Activated effector memory CD4-positive, alpha-beta T cell treated with anti-CD3 and anti-CD28 coated beads, Interleukin-2, amount 50 U/mL, for 16 hours (primary cell): ENCODE measurements around the gene MAP4.
"Not testable (repeated sequence)": the region's sequence is repeated elsewhere in the genome, so short reads cannot be mapped to it uniquely, and the experiment has no call there.

Experiments
- DNase-seq: peaks from one replicate; pipeline ENCODE4 v3.0.0-alpha.2; 2020

Gene MAP4

DNA sequence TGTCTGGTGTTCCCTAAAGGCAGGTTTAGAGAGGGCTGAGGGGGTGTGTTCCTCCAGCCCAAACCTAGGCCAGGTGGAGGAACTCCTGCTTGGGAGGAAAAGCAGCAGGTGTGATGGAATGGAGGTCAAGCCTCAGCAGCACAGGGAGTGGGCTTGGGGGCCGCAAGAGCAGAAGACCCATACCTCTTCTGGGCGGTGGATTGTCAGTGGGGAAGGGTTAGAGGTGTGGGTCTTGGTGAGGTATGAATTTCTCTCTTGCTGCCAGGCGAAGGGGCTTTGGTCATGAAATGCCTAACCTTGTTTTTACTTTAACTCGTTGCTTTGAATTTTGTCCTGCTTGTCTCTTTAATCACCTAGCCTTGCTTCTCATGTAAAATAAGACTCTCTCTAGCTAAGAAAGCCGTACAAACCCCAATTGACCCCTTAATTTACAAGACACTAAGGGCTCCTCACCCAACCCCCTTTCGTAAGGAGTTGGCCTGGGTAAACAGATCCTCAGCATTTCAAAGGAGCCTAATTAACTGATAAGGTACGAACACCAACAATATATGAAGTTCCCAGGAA lies 174.3 kb downstream of the MAP4 start:
- DNase-seq: no peak

DNA sequence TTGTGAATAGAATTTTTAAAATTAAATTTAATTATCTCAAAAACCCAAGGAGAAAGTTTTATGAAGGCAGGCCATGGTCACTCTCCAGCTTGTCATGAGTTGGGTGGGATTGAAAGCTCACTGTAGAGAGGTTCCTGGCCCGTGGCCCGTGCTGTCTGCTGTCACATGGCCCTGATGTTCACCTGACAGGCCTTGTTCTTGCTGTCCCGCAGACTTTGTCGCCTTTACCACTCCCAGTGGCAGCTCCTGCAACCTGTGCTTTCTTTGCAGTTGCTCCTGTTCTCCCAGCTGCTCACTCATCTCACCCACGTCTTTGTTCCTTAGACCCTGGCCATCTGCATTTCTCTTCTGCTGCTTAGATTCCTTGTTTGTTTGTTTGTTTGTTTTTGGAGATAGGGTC lies 177.7 kb downstream of the MAP4 start:
- no peak for DNase-seq

DNA sequence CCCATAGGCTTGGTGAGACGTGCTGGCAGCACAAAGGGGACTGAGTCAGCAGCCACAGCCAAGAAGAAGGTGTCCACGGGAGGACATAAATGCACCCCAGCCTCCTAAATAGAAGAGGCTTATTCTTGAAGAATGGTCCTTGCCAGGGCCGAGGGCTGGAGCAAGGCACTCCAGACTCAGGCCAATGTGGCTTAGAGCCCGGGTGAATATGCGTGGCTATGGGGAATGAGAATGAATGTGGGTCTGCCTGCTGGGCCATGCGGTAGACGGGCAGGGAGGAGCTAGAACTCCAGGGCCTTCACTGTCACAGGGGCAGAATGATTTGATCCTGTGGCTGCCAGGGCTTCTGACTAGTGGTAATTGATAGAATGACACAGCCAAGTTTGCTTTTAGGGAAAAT lies 179.2 kb downstream of the MAP4 start:
- no peak for DNase-seq

DNA sequence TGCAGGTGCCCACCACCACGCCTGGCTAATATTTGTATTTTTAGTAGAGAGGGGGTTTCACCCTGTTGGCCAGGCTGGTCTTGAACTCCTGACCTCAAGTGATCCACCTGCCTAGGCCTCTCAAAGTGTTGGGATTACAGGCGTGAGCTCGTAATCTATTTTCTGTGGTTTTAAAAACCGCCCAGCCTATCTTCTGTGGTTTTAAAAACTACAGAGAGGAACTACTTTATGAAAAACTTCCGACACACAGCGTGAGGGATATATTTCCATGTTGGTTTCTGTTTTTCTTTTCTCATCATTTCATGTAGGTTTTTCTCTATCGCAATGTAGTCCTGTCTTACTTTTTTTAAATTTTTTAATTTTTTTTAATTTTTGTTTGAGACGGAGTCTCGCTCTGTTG lies 186.7 kb downstream of the MAP4 start:
- DNase-seq: not testable (repeated sequence)

DNA sequence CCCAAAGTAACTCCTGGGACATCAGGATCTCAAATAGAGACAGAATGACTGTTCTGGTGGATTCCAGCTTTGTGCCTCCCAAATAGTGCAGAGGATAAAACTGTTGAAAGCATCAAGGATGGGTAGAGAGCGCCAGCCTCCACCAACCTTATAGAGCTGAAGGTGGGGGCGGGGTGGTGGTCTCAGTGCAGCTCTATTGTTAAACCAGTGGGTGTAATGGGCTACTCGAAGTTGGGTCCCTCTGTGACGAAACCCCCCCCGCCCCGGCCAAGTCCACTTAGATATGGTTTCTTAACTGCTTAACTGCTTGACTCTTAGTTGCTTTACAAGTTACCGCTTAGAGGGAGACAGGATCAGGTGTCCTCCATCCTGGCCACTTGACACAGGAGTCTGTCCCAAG lies 190.6 kb downstream of the MAP4 start:
- DNase-seq: no peak

DNA sequence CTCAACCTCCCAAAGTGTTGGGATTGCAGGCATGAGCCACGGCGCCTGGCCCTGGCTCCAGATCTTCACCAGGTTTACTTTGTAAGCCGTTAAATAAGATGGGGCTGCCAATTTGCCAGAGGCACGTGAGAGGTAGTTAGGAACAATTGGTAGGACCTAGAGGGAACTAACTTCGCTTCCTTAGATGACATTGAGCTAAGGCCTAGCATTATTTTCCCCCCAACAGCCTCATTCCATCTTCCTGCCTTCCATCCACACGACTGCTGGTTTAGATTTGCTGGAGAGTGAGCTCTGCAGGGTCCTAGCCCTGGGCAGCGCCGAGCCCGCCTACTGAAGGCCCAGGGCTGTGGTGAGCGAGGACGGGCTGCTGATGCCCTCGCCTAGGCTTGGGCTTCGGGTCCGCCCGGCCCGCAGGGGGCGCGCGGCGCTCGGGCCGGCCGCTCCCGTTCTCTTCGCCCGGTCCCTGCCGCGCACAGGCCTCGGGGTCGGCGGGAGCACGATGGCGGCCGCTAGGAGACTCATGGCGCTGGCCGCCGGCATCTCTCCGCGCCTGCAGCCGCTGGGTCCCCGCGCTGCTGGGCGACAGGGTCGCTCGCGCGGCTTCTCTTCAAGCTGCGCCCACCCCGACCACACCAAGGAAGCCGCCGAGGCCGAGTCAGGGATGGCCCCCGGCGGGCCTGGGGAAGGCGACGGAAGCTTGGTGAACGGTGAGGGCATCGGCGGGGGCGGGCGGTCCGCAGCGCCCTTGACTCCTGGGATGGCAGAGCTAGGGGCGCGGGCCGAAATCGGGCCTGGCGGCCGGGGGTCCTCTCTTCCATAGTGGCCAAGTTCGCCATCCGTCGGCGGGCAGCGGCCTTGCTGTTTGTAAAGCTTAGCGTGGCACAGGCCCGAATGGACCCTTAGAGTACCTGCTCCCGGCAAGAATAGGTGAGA lies 191.4 kb downstream of the MAP4 start:
- DNase-seq: peak; percentile 93

DNA sequence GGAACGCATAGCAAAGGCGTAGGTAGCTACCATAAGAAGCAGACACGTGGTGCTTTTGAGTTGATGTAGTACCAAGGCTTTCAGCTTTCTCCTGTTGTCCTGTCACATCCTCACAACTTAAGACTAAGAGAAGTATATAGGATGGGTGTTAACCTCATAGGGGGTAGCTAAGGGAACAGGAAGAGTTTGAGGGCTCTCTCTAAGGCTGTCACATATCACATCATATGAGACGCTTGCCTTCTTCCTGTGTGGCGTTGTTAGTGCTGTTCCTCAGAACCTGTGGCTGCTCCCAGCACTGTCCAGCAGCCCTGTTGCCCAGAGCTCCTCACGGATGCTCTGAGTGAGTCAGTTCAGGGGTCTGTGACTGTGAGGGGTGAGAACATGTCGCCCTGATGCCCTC lies 198.6 kb downstream of the MAP4 start:
- DNase-seq: no peak

DNA sequence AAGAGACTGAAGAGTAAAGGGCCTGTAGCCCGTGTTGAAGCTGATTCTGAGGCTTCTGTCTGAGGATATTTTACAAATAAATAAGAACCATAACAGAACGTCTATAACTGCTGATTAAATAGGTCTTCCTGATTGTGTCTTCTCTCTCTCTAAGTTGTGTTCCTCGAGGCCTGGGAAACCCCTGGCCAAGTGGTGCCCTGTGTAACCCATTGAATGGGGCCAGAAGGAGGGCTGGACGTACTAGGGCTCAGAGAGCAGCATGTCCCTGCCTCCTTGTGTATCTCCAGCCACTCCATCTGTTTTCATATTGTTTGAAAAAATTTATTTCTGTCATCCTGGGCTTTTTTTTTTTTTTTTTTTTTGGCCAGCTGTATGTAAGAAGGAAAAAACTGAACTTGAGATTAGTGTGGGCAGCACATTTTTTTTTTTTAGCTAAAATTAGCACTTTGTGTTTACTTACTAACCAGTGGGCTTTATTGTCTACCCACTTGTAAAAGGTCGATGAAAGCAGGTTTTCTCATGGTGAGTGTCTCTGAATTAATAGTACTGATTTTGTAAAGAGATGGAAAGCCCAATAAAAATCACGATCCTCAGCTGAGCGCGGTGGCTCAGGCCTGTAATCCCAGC lies 202.6 kb downstream of the MAP4 start:
- DNase-seq: no peak

DNA sequence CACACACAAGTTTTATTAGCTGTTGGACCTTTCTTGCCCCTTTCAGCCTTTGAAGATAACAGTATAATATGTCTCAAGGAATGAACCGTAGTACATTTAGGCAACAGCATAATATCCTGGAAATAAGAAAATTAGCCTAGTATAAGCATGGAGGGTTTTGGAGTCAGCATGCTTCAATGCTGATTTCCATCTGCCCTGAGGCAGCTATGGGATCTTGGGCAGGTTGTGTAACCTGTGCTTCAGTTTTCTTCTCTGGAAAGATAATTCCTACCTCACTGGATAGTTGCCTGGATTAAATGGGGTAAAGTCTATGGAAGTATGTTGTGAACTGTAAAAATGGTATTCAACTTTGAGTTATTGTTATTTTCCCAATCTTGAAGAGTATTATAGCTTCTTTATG lies 211.6 kb downstream of the MAP4 start:
- no peak for DNase-seq

DNA sequence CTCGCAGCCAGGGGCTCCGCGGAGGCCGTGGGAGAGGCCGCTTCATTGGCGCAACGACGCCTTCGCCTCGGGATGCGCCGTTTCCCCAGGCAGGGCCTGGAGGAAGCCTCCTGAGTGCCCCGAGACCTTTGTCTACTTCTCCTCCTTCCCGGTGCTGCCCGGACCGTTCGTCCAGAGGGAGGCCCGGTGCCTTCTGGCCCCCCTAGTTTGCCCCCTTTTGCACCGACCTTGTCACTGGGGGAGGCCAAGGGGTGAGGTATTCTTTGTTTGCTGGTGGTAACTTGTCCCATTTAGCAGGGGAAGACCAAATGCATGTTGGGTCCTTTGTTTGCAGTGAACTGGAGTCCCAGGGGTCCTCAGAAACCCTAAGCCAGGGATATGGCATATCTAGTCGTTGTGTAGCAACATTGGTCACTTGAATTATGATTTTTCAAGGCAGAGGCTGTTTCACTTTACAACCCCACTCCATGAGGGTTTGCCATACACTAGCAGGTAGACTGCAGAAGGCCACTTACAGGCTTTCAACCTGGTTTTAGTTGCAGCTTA lies 212.7 kb downstream of the MAP4 start:
- no peak for DNase-seq

DNA sequence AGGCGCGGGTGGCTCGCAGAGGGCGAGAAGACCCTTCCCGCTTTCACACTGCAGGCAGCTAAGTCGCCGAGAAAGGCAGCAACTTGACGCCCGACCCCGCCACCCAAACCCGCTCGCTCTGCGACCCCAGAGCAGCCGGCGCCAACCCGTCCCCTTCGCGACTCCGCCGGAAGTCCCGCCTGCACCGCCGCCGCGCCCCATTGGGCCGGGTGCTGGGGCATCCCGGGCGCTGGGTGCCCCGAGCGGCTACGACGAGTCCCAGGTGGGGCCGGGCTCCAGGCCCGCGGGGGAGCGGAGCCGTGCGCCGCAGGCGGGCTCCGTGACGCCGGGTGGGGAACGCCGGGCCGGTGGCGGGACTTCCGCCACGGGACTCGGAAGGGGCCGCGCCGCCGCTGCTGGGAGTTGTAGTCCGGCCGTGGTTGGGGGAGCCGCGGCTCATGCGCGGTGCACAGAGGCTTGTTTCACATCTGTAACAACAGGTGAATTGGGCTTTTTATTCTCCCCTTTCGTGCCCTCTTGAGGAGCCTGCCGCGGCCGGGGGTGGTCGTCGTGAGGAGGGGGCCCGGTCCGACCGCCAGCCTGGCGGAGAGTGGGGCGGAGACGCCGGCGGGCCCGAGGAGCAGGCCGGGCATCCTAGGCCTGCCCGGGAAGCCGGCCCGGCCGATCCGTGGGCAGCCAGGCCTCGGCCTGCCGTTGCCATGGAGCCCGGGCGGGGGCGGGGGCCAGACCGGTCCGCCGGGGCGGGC lies 213.3 kb downstream of the MAP4 start, which contains the start of gene DHX30:
DHX30 (plus strand) TSS at position 405 of the 746 bp plus-strand sequence. CDS start 7,546 bp downstream, outside the sequence.
- peak; percentile 95 for DNase-seq
